Measurements from ENCODE around the gene MARS1.
"Not testable (repeated sequence)": the region's sequence is repeated elsewhere in the genome, so short reads cannot be mapped to it uniquely, and the experiment has no call there.

Gene MARS1

GRCh38 chr12:57517187-57517586 lies 29.3 kb downstream of the MARS1 start:
- Histone ChIP-seq H3K36me3 (ENCODE audit: low read depth) (peaks cover 78% of the 10 kb centered on the region), H3K27me3 (ENCODE audit: insufficient read depth, poor library complexity, severe bottlenecking) (no peaks in the 10 kb centered on the region), H3K27ac (ENCODE audit: poor library complexity, severe bottlenecking) (peak overlapping the region; percentile 90), H3K4me3 (ENCODE audit: severe bottlenecking) (no peak overlapping the region), H3K9me3 (ENCODE audit: severe bottlenecking) (no peaks in the 10 kb centered on the region), H3K4me1 (ENCODE audit: insufficient read depth, poor library complexity, severe bottlenecking) (peaks cover 24% of the 10 kb centered on the region)
- ATAC-seq (ENCODE audit: low read depth) (no peak), DNase-seq (ENCODE audit: low spot score) (no peak)
- no peak for TF ChIP-seq CTCF (IDR thresholded peaks at IDR 0.05; ENCODE audit: poor library complexity, severe bottlenecking)

GRCh38 chr12:57517718-57518117 lies 29.9 kb downstream of the MARS1 start:
- not testable (repeated sequence) for H3K4me3 ChIP-seq (ENCODE audit: severe bottlenecking); DNase-seq (ENCODE audit: low spot score)
- H3K27ac ChIP-seq (ENCODE audit: poor library complexity, severe bottlenecking) = peak overlapping the region; percentile 90

GRCh38 chr12:57518176-57518919 lies 30.5 kb downstream of the MARS1 start:
- no peaks in the 10 kb centered on the region for H3K27me3 ChIP-seq (ENCODE audit: insufficient read depth, poor library complexity, severe bottlenecking)
- H3K9me3 ChIP-seq (ENCODE audit: severe bottlenecking) = no peaks in the 10 kb centered on the region
- peak overlapping the region; percentile 73 for H3K4me3 ChIP-seq (ENCODE audit: severe bottlenecking)
- peaks cover 24% of the 10 kb centered on the region for H3K4me1 ChIP-seq (ENCODE audit: insufficient read depth, poor library complexity, severe bottlenecking)
- ATAC-seq (ENCODE audit: low read depth) (no peak), DNase-seq (ENCODE audit: low spot score) (no peak)
- peaks cover 67% of the 10 kb centered on the region for H3K36me3 ChIP-seq (ENCODE audit: low read depth)
- TF ChIP-seq CTCF (IDR thresholded peaks at IDR 0.05; ENCODE audit: poor library complexity, severe bottlenecking) = no peak
- peak overlapping the region; percentile 90 for H3K27ac ChIP-seq (ENCODE audit: poor library complexity, severe bottlenecking)

More at GRCh38 chr12:57517718-57518117, 29.9 kb downstream of the MARS1 start:
- ATAC-seq (ENCODE audit: low read depth); H3K9me3 ChIP-seq (ENCODE audit: severe bottlenecking); H3K27me3 ChIP-seq (ENCODE audit: insufficient read depth, poor library complexity, severe bottlenecking): not testable (repeated sequence)
- Histone ChIP-seq H3K4me1 (ENCODE audit: insufficient read depth, poor library complexity, severe bottlenecking) (peaks cover 24% of the 10 kb centered on the region), H3K36me3 (ENCODE audit: low read depth) (peaks cover 73% of the 10 kb centered on the region)

GRCh38 chr12:57518920-57519795 lies 31.3 kb downstream of the MARS1 start:
- DNase-seq (ENCODE audit: low spot score) (no peak), ATAC-seq (ENCODE audit: low read depth) (peak; percentile 1; the same call in 1 of the 3 replicates)
- peak overlapping the region; percentile 73 for H3K4me3 ChIP-seq (ENCODE audit: severe bottlenecking)

More at GRCh38 chr12:57518920-57519795, 31.3 kb downstream of the MARS1 start:
- no peaks in the 10 kb centered on the region for H3K27me3 ChIP-seq (ENCODE audit: insufficient read depth, poor library complexity, severe bottlenecking)
- peak overlapping the region; percentile 90 for H3K27ac ChIP-seq (ENCODE audit: poor library complexity, severe bottlenecking)
- no peaks in the 10 kb centered on the region for H3K9me3 ChIP-seq (ENCODE audit: severe bottlenecking)
- peaks cover 64% of the 10 kb centered on the region for H3K36me3 ChIP-seq (ENCODE audit: low read depth)
- peaks cover 28% of the 10 kb centered on the region for H3K4me1 ChIP-seq (ENCODE audit: insufficient read depth, poor library complexity, severe bottlenecking)
- TF ChIP-seq CTCF (IDR thresholded peaks at IDR 0.05; ENCODE audit: poor library complexity, severe bottlenecking) = no peak
